ENCODE data around the gene TANGO2. TPM values are rescaled to one million over a fixed set of nuclear protein-coding genes. Genes with fewer than 3 reads are reported as not detected.
A peak's percentile ranks its signal among the peaks of the same experiment; 100 is the strongest.

Gene TANGO2
- total and polyA plus RNA-seq, 9 of the 15 experiments (the other 6 are each of a cell fraction or from before 2014, with no cell fraction given) = 15.5 to 94.9 (median 70.1) TPM

DNA sequence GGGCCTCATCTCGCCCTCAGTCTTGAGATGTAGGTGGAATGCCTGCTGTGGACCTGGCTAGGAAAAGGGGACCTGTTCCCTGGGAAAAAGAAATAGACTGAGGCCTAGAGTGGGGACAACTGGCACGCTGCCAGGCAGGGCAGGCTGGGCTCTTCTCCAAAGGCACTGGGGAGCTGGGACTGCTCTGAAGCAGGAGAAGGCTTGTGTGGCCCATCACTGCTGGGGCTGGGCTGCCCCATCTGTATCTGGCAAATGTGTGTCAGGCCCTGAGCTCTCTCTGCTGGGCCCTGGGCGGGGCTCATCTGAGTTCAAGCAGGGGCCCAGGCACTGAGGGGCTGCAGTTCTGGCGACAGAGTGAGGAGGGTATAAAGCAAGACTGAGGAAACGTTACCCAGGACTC is 37.2 kb upstream of the TANGO2 start:
- intact Hi-C loops (cut with micrococcal nuclease) = no loop called here
- H3K4me3 ChIP-seq = no peak overlapping the region
- DNase-seq (ENCODE audit: extremely low read depth in 1 of 4, low spot score in 3 of 4) (no peak), FAIRE-seq (peak; percentile 49), ATAC-seq (no peak)
- peak overlapping the region in 1 of 2 experiments; percentile 40; a peak in 3 of 4 replicates for H3K9ac ChIP-seq (ENCODE audit: insufficient read depth in 1 of 2, low read depth in 2 of 2, low read length in 2 of 2)
- no peaks in the 10 kb centered on the region for H3K79me2 ChIP-seq (ENCODE audit: control insufficient read depth, insufficient read depth, low read length)
- 44% methylated on average over 5 of the region's 5 CpGs for WGBS (ENCODE audit: insufficient coverage, low coverage, missing lambda C conversion rate)
- no peaks in the 10 kb centered on the region for H3K9me3 ChIP-seq (replicated peaks; ENCODE audit: control insufficient read depth, insufficient read depth, low read depth, low read length)
- H3K27me3 ChIP-seq (ENCODE audit: control insufficient read depth in 2 of 2, insufficient read depth in 2 of 2, low read length in 2 of 2) = no peaks in the 10 kb centered on the region
- BruUV-seq (replicated peaks) = no TSS peak
- H3K27ac ChIP-seq (ENCODE audit: extremely low read depth, low read depth, low read length) = 0 out of 3 replicates have a peak overlapping the region, but pooled peaks have one; percentile 2
- peaks cover 26 to 85% of the 10 kb centered on the region in 2 experiments for H3K4me1 ChIP-seq (replicated peaks in 1 of 2; ENCODE audit: control insufficient read depth in 2 of 2, insufficient read depth in 2 of 2, low read length in 2 of 2)
- H2AFZ ChIP-seq (ENCODE audit: low read depth, low read length) = no peak overlapping the region
- ChIA-PET CTCF (ENCODE audit: low intra/inter-chr PET ratio) (no interaction called here), POLR2A (interaction anchor here (0.6 to 5.7 kb wide), 9 partner anchors 10 to 262 kb away, joined by 3 to 56 read pairs (median 5); partner anchors contain the start of gene TBX1)
- in situ Hi-C loops (cut with MboI) = no loop called here
- peaks cover 60% of the 10 kb centered on the region for H4K20me1 ChIP-seq (replicated peaks; ENCODE audit: control insufficient read depth, insufficient read depth, low read length)
- peaks cover 27% of the 10 kb centered on the region; the same call in 2 of the 3 replicates for H3K36me3 ChIP-seq (ENCODE audit: control insufficient read depth, insufficient read depth, low read length)
- H3K4me2 ChIP-seq (ENCODE audit: insufficient read depth, low read length) = no peak overlapping the region
- peaks cover 28% of the 10 kb centered on the region for H3K9me1 ChIP-seq (ENCODE audit: control insufficient read depth, insufficient read depth, low read length)
- TF ChIP-seq SNRNP70 (optimal IDR thresholded peaks at IDR 0.05; ENCODE audit: low read depth, low read length) = no peak
- peak; percentile 90 for TF ChIP-seq NFIX (CRISPR knock-in tag; IDR thresholded peaks at IDR 0.05; ENCODE audit: low read depth)
- TF ChIP-seq, protein P1, sequence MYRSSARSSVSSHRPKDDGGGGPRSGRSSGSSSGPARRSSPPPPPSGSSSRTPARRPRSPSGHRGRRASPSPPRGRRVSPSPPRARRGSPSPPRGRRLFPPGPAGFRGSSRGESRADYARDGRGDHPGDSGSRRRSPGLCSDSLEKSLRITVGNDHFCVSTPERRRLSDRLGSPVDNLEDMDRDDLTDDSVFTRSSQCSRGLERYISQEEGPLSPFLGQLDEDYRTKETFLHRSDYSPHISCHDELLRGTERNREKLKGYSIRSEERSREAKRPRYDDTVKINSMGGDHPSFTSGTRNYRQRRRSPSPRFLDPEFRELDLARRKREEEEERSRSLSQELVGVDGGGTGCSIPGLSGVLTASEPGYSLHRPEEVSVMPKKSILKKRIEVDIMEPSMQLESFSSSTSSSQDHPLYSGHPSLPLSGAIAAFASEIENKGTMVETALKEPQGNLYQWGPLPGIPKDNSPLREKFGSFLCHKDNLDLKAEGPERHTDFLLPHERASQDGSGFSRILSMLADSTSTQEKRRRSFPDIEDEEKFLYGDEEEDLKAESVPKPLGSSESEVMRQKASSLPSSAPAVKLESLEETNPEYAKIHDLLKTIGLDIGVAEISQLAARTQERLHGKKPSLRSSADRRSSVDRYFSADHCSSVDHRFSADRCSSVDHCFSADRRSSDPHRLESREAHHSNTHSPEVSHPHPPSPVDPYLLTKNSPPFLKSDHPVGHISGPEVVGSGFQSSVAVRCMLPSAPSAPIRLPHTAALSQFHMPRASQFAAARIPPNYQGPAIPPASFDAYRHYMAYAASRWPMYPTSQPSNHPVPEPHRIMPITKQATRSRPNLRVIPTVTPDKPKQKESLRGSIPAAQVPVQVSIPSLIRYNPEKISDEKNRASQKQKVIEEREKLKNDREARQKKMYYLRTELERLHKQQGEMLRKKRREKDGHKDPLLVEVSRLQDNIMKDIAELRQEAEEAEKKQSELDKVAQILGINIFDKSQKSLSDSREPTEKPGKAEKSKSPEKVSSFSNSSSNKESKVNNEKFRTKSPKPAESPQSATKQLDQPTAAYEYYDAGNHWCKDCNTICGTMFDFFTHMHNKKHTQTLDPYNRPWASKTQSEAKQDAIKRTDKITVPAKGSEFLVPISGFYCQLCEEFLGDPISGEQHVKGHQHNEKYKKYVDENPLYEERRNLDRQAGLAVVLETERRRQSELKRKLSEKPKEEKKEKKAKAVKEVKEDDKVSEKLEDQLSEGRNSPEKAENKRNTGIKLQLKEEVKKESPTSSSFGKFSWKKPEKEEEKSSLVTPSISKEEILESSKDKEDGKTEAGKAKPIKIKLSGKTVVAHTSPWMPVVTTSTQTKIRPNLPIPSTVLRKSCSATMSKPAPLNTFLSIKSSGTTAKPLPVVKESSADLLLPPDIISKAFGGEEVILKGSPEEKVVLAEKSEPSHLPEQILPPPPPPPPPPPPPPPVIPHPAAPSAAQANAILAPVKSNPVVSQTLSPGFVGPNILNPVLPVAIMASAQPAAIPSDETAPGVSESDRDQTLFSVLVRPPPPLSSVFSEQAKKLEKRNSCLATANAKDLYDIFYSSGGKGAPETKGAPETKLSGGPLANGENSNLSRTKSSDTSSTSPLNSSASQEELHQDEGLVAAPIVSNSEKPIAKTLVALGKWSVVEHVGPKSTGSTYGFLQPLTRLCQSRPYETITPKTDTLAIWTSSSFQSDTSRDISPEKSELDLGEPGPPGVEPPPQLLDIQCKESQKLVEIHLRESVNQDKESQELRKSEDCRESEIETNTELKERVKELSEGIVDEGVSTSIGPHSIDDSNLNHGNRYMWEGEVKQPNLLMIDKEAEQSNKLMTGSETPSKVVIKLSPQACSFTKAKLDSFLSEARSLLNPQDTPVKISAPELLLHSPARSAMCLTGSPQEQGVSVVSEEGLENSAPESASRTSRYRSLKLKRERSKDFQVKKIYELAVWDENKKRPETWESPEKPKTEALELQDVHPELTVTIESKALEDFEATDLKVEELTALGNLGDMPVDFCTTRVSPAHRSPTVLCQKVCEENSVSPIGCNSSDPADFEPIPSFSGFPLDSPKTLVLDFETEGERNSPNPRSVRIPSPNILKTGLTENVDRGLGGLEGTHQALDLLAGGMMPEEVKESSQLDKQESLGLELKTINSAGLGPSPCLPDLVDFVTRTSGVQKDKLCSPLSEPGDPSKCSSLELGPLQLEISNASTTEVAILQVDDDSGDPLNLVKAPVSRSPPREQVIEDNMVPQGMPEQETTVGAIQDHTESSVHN (IDR thresholded peaks at IDR 0.05; ENCODE audit: borderline replicate concordance in 1 of 2, low read depth in 1 of 2) = no peak
- no peak for TF ChIP-seq BCOR (IDR thresholded peaks at IDR 0.05)
- TF ChIP-seq SIN3A (IDR thresholded peaks at IDR 0.05; ENCODE audit: borderline replicate concordance in 2 of 2, control insufficient read depth in 1 of 2, low read depth in 2 of 2, low read length in 2 of 2) = no peak
- no peak for TF ChIP-seq SIN3B (IDR thresholded peaks at IDR 0.05; ENCODE audit: low read depth)
- 0 out of 2 replicates have a peak, but pooled peaks have one; percentile 65 for TF ChIP-seq PHB (CRISPR knock-in tag; IDR thresholded peaks at IDR 0.05)
- no peak for TF ChIP-seq GTF2A2 (tag; IDR thresholded peaks at IDR 0.05)
- TF ChIP-seq SMAD2 (IDR thresholded peaks at IDR 0.05; ENCODE audit: low read depth, low read length) = no peak
- TF ChIP-seq SRF (CRISPR knock-in tag; IDR thresholded peaks at IDR 0.05) = 0 out of 4 replicates have a peak, but pooled peaks of 1 of the 2 experiments have one; percentile 16
- TF ChIP-seq FOXK2 (conservative IDR thresholded peaks at IDR 0.05 in 1 of 2, IDR thresholded peaks at IDR 0.05 in 1 of 2; ENCODE audit: low read depth in 2 of 2) = no peak
- no peak for TF ChIP-seq RBM22 (IDR thresholded peaks at IDR 0.05; ENCODE audit: low read depth, low read length, poor library complexity, severe bottlenecking)
- TF ChIP-seq PTRF (tag; IDR thresholded peaks at IDR 0.05) = no peak
- TF ChIP-seq, protein P2, sequence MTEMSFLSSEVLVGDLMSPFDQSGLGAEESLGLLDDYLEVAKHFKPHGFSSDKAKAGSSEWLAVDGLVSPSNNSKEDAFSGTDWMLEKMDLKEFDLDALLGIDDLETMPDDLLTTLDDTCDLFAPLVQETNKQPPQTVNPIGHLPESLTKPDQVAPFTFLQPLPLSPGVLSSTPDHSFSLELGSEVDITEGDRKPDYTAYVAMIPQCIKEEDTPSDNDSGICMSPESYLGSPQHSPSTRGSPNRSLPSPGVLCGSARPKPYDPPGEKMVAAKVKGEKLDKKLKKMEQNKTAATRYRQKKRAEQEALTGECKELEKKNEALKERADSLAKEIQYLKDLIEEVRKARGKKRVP (CRISPR knock-in tag; IDR thresholded peaks at IDR 0.05) = no peak

Data from K562 (cell line).